RPMI8226 (cell line): ENCODE measurements around the gene BPIFB2.
"Not testable (repeated sequence)": the region's sequence is repeated elsewhere in the genome, so short reads cannot be mapped to it uniquely, and the experiment has no call there.

Experiments
- DNase-seq: peaks from one replicate; pipeline ENCODE4 v3.0.0-alpha.2; 2015

Gene BPIFB2

DNA sequence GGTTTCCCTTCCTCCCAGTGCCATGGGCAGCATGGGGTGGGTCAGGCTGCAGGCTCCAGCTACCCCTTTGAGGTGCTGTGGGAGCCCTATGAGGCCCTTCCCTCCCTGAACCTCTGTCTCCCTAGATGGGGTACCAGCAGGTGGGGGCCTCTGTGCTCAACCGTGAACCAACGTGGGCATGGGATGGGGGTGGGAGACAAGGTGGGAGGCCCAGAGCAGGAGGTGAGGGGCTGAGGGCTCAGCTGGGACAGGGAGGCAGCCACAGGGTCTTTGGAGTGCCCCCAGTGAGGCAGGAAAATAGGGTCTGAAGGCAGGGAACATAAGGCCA, 36.6 kb upstream of the BPIFB2 start:
- DNase-seq = no peak

DNA sequence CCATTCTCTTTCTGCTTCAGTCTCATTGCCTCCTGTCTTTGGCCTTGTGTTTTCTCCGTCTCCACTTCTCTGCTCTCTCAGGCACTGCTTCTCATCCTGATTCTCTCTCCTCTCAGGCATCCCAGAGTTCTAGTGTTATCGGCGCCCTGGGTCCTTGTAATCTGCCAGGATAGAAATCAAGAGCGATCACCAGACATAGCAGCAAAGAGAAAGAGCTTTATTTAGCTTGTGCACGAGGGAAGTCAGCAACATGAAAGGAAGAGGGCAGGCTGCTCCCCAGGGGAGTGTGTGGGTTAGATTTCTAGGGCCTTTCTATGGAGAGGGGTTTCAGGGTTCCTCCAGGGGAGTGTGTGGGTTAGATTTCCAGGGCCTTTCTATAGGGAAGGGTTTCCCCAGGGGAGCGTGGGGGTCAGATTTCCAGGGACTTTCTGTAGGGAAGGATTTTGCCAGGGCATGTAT, 35.8 kb upstream of the BPIFB2 start:
- no peak for DNase-seq

DNA sequence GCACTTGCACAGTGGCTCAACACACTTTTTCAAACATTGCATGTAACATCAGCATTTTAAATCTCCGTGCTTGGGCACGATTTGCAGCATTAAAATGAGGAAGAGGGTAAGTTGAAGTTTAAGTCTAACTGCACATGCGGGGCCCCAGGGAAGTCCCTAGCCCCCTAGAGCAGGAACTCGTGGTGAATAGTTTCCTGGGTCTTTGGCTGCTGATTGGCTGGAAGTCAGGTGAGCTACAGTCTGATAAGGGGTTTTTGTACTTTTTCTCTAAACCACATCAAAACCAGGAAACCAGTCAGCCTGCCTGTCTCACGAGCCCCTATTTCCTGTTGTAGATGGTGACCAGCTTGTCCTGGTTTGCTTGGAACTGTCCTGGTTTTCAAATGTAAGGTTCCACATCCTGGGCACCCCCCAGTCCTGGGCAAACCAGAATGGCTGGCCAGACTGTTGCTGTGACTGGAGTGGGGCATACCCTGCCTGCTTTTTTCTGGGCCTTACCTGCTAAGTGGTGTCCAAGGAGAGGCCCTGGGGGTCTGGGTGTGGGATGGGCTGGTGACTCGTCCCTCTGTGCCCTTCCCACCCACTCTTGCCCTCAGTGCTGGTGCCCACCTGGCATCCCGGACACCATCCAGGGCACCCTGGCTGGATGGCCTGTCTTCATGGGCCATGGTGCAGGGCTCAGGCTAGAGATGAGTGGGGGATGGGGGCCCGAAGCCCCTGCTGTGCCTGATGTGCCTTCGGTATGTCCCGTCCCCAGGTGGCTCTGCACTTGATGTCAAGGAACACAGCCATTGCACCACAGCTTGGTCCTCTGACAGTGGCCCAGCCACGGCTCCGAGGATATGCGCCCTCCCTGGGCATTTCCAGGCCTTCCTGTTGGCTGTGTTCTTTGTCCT, 35.1 kb upstream of the BPIFB2 start:
- no peak for DNase-seq

DNA sequence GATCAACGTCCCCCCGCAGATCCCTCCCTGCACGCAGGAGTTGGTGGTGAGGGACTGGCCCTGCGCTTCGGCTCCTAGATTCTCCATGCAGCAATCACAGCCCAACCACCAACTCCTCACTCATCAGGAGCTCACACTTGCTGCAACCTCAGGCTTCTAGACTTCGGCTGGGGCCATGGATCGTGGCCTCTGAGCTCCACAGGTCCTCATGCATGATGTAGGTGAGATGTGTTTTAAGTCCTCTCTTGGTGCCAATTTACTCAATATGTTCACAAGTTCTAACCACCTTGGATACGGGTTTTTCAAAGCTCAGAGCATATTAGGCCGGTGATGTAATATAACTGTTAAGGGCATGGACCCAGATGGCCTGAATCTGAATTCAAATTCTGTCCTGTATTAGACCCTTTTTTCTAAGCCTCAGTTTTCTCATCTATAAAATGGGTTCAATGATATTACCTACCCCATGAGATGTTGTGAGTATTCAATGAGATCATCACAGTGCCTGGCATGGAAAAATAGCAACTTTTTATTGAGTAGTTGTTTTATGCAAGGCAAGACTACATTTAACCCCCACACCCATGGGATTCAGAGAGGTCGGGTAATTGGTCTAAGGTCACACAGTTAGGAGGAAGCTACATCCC, 34.3 kb upstream of the BPIFB2 start:
- no peak for DNase-seq

DNA sequence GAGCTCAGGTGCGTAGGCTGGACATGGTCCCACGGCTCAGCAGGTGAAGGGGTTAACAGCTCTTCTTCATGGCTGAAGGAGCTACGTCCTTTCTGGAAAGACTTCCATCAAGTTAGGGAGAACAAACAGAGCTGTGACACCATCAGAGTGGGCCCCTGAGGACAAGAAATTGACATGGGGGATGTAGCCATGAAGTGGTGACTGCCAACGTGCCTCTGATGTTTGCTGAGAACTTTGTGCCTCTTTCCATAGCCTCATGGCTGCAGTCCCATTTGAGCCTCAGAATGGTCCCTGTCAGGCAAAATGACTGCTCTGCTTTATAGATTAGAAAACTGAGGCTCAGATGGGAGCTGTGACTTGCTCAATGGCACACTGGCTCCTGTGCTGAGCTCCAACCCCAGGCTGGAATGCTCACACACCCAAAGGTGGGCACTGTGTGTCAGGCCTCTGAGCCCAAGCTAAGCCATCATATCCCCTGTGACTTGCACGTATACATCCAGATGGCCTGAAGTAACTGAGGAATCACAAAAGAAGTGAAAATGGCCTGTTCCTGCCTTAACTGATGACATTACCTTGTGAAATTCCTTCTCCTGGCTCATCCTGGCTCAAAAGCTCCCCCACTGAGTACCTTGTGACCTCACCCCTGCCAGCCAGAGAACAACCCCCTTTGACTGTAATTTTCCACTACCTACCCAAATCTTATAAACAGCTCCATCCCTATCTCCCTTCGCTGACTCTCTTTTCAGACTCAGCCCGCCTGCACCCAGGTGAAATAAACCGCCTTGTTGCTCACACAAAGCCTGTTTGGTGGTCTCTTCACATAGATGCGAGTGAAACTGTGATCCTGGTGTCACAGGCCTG, 33.1 kb upstream of the BPIFB2 start:
- DNase-seq = not testable (repeated sequence)

DNA sequence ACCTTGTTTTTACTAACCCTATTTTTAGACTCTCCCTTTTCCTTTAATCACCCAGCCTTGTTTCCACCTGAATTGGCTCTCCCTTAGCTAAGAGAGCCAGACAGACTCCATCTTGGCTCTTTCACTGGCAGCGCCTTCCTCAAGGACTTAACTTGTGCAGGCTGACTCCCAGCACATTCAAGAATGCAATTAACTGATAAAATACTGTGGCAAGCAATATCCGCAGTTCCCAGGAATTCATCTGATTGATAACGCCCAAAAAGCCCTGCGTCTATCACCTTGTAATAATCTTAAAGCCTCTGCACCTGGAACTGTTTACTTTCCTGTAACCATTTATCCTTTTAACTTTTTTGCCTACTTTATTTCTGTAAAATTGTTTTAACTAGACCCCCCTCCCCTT, 32.4 kb upstream of the BPIFB2 start:
- DNase-seq = not testable (repeated sequence)

DNA sequence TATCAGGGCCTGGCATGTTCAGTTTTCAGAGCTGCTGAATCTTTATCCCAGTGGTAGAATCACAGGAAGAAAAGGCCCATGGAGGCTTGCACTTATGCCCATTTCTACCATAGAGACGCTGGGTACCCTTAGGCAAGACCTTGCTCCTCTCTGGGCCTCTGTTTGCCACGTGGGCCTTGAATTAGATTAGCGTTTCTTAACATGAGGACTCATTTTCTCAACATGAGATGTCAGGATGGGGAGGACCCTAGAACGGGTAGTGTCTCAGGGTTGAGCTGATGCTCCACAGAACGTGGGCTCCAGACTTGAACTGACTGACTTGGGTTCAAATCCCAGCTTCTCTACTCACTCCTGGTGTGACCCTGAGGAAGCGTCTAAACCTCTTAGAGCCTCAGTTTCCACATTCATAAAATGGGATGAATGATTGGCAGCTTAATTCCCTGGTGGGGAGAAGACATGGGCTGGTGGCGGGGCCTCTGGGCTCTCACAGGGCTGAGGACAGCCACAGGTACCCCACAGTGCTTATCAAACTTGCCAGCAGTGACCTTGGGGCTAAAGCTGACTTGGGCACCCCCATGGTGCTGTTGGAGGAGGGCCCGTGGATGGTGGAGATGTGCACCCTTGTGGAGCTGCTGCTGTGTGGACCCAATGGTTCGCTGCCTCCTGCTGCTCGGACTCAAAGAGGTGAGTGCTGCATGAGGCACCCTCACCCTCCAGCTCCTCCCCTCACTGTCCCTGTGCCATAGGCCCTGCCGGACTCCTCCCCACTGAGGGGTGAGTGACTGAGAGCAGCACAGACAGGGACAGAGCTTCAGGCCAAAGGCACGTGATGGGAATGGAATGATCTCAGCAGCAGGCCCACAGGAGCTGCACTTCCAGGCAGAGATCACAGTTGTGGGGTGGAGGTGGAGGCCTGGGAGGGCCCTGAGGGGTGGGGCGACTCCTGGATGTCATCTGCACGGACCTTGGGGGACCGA, 31.5 kb upstream of the BPIFB2 start:
- no peak for DNase-seq

DNA sequence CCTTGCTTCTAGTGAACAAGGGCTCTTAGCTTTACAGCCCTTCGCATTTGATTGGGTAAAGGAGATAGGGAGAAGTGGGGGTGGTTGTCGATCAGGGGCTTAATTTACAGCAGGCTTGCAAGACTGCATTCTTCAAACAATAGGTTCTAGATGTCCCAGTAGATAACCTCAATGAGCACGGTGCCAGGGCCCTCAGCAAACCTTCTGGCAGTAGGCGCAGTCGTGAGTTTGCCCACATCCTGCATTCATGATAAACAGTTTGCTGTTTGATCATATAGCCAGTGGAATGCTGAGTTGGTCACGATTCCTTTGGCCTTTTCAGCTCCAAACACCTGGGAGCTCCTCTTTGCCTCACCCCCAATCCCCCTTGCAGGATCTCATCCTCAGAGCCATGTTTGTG, 30.8 kb upstream of the BPIFB2 start:
- DNase-seq = no peak

DNA sequence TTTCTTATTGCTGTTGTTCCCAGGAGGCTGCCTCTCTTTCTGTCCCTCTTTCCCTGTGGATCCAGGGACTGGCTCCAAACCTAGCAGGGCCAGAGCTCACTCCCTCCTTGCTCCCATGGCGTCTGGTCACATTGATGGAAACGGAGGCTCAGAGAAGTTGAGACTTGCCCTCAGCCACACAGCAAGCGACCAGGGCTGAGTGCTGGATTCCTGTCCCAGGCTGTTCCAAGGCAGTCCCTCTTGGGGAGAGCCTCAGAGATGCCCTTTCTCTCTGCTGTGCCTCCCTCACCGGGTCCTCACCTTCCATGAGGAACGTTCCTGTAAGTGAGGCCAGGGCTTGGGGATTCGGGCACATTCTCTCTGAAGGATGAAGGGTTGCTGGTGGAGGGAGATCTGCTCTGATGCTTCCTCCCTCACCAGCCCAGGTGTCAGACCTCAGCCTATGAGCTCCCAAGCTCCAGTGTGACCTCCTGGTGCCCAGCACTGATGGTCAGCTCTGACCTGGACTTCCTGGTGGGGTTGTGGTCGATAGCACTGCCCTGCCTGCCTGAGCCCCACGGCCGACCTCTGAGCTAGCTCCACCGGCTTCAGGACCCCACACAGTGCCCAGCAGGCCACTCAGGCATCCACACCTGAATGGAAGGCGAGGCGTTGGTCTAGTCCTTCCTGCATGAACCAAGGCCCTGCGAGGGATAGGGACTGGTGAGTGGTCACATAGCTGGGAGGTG, 30.1 kb upstream of the BPIFB2 start:
- DNase-seq = no peak

DNA sequence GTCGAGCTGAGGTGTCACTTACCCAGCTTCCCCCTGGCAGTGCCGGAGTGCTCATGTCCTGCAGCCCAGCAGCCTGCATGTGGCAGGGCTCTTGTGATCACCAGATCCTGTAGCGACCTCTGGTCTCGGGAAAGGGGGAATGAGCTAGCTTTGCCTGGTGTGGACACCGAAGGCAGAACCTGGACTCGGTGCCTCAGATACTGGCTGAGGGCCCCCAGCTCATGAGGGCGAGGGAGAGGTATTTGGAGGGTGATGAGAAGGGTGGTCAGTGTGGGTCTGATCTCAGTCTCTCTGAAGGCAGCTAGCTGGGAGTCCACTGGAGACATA, 29.5 kb upstream of the BPIFB2 start:
- DNase-seq = no peak

DNA sequence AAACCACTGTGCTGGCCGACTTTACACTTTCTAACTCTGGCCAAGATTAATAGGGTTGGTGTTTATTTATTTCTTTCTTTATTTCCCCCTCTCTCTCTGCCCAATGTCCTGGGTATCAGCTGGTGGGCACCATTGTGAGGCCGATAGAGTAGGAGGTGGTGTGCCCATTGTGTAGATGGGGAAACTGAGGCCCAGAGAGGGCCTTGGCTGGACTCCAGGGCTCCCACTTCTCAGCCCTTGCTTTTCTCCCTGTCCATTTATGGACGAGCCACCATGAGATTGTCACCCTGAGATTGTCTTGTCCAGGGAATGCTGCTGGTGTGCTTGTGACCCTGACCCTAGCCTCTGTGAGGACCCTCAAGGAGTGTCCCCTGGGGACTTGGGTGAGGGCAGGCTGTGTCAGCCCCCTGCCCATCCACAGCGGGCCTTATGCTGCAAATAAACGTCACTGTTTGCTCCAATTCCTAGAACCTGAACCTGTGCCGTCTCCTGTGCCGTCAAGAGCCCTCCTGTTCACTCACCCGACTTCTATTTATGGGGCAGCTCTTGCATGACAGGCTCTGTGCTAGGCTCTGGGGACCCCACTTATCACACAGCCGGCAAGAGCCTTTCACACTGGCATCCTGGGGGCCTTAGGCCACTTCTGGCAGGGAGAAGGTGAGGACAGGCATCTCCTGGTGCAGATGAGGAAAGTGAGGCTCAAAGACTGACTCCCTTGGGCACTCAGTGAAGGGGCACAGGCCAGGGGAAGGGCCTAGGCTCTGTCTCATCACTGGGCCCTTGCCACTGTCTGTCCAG, 28.1 kb upstream of the BPIFB2 start:
- DNase-seq = no peak

DNA sequence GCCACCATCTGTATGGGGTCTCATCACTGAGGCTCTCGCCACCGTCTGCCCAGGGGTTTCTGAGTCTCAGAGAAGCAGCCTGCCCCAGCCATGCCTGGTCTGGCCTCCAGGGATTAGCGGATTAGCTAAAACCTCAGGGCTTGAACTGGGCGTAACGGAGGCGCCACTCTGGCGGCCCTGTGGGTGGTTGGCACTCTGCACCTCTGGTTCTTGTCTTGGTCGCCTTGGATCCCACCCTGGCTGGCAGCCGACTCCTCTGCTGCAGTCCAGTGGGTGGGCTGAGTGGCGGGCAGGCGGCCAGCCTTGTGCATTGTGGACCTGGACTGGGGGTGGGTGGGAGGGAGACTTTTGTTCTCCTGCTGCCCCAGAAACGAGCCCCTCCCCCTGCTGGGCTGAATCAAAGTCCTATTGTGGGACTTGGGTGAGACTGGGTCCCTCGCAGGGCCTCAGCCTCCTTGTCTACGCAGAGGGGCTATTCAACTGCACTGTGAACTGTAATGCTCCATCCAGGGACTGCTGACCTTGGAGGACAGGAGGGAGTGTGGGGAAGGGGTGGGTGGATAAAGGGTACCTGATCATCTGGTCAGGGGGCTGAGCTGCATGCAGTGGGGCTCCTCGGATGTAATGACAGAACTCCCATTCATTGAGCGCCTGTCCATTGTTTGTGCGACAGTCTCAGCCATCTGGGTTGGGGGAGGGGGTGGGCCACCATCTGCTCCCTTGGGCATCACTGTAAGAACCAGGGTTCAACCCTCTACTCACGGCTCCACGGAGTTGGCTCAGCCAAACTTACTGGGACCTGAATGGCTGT, 27.2 kb upstream of the BPIFB2 start:
- DNase-seq = no peak

DNA sequence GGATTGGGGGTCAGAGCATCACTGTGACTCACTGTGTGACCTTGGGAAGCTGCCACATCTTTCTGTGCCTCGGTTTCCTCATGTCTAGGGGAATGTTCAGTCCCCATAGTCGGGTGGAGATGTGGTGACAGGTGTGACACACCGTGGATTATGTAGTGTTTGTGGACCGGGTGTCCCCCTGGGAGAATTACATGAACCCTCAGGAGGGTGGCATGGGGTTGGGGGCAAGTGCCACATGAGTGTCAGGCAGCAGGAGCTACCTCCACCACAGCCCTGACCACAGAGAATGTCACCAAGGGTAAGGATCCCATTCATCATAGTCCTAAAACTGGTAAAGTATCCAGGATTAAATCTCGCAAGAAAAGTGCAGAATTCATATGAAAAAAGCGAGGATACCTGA, 26.5 kb upstream of the BPIFB2 start:
- no peak for DNase-seq

DNA sequence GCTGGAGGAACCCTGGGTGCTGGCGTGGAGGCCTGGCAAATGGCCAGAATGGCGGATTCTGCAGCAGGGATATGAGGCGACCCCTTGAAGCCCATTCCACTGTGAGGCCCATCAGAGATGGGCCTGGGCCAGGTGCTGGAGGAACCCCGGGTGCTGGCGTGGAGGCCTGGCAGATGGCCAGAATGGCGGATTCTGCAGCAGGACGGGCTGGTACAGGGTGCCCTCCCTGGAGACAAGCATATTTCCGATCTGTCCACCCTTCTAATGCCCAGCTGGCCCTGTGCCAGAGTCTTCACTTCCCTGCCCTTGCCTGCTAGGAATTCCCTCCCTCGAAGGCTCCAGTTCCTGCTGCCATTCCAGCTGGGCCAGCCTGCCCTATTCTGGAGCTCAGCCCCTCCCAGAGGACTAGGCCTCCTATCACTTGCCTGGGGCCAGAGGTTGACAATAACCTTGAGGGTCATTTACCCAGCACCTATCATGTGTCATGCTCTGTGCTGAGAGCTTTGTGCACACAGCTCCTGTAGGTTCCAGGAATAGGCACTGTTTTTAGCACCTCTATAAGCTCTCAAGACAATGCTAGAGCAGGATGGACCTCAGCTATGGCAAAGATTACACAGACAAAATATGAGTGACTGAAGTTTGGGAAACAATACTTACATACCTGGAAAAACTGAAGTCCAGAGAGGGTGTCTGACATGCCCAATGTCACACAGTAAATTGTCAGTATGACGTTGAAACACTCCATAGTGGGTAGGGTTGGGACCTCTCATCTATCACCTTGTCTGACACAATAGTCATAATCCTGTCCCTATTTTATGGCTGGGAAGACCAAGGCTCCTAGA, 24.7 kb upstream of the BPIFB2 start:
- DNase-seq = no peak

DNA sequence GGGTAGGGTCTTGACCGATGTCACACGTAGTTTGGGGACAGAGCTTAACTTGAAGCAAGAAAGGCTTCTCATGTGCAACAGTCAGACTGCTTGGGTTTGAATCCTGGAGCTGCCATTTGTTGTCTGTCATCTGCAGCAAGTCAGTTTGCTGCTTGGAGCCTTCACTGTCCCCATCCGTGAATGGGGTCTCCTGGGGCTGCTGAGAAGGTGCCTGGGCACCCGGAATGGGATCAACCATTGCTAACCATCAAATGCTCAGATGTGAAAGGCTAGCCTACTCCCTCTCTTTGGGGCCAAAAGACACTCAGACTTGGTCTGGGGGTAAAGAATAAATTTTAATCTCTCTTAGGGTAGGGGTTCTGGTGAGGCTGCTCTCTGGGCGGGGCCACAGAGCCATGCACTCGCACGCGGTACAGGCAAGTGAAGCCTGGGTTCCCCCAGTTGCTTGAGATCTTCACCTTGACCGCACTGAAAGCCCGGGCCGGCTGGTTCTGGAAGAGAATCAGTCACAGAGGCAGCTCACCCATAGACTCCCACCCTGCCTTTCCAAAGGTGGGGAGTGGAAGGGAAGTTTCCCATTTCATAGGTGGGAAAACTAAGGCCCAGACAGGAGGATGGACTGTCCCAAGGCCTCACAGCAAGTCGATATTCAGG, 23.9 kb upstream of the BPIFB2 start:
- no peak for DNase-seq

DNA sequence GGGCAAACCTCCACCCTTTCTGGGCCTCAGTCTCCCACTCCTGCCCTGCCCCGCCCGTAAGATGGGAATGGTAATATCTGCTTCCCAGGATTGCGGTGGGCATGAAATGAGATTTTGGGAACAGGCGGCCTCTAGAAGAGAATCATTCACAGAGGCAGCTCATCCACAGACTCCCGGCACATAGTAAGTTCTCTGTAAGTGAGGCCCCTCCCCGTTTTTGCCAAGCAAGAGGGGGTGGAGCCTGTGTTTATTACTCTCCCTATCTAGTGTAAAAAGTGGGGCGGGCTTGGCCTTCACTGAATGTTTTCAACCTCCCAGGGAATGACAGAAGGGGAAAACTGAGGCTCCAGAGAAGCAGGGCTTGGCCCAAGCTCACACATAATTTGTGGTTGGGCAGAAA, 23.3 kb upstream of the BPIFB2 start:
- no peak for DNase-seq

DNA sequence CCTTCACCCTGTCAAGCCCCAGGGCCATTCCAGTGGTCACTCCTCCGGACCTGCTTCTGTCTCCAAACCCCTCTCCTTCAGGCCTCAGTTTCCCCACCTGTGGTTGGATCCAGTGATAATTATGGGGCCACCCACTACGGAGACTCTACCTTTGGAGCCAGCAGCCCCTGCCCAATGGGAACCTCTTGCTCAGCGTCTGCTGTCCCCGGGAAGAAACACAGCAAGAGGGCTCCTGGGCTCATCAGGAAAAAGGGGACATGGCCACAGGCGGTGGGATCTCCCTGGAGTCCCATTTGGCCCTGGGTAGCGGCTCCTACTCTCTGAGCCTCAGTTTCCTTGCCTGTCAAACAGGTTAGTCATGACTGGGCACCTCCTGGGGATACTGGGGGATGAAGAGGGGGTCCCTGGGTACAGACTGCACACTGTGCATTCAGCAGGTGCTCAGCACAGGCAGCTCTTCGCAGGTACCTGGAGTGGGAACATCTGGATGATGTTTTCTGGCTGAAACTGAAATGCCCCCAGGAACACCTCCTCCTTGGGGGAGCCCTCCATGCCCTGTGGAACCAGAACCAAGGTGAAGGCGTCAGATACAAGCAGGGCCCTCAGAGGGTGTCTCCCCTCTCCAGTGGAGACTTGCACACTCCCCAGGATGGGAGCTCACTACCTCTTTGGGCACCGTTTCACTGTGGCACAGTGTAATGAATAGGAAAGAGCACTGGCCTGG, 22.7 kb upstream of the BPIFB2 start:
- DNase-seq = no peak

DNA sequence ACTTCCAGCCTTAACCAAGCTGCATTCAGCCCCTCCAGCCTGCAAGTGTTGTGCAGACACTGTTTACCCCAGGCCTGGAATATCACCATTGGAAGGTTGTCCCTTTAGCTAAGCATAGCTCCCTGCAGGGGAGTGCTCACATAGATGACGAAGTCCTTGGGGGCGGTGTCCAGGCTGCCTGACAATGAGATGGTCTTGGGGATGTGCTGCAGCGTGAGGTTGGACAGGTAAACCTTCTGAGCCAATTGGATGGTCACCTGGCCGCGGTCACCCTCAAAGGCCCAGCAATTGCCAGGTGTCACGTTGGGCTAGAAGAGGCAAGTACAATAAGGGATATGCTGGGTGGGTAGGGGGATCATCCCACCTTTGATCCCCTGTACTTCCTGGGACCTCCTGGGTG, 21.9 kb upstream of the BPIFB2 start:
- DNase-seq = no peak
